GM12878 (cell line): ENCODE results near the gene DDIT4.

Source experiments
- JUND ChIP-seq: IDR thresholded peaks from 2 replicates; pipeline ENCODE4 v1.6.1; 2012; ENCODE audit warnings: low read depth, mild to moderate bottlenecking, low read length, improper control_type of control experiment, moderate library complexity
- POLR2A ChIP-seq: IDR thresholded peaks from 2 replicates; pipeline ENCODE4 v1.6.1; 2011; ENCODE audit warnings: low read depth, mild to moderate bottlenecking, low read length
- POLR2AphosphoS5 ChIP-seq: IDR thresholded peaks from 2 replicates; pipeline ENCODE4 v1.6.1; 2011; ENCODE audit warnings: mild to moderate bottlenecking, low read length, inconsistent platforms
- ZBTB33 ChIP-seq: fragments of 450-650 bp; IDR thresholded peaks from 2 replicates; pipeline ENCODE4 v1.6.1; 2017; ENCODE audit warnings: mild to moderate bottlenecking
- ZBTB4 ChIP-seq: fragments of 450-650 bp; formaldehyde crosslinking; IDR thresholded peaks from 2 replicates; pipeline ENCODE4 v1.4.0; 2022; ENCODE audit warnings: mild to moderate bottlenecking, moderate library complexity

- TF ChIP-seq POLR2AphosphoS5 (no peak), POLR2A (no peak), ZBTB4 (CRISPR knock-in tag) (no peak), ZBTB33 (no peak), JUND (no peak)
Observed at GRCh38 chr10:72323108-72323749, 49.5 kb downstream of the DDIT4 start.
